Measurements from ENCODE around the gene CACNA2D2. TPM values are rescaled to one million over a fixed set of nuclear protein-coding genes. Genes with fewer than 3 reads are reported as not detected.

Gene CACNA2D2
- total RNA-seq, 1 donor from 2014 or later: 4.3 TPM

- Histone ChIP-seq H3K4me2 (peak overlapping the region; percentile 88), H2AFZ (replicated peaks) (peak overlapping the region; percentile 30), H3K27me3 (no peaks in the 10 kb centered on the region), H3F3A (ENCODE audit: low read depth) (peaks cover 35% of the 10 kb centered on the region), H3K36me3 (no peaks in the 10 kb centered on the region), H3K79me2 (ENCODE audit: low read depth) (peaks cover 45% of the 10 kb centered on the region), H4K20me1 (ENCODE audit: low read depth) (peaks cover 37% of the 10 kb centered on the region), H3K27ac (no peak overlapping the region), H3K9ac (no peak overlapping the region), H3K9me3 (ENCODE audit: low read depth) (no peaks in the 10 kb centered on the region), H3K4me1 (peaks cover 30% of the 10 kb centered on the region), H3K4me3 (peak overlapping the region; percentile 84)
- no peak for DNase-seq (ENCODE audit: low spot score)
- Mint-ChIP-seq H3K4me1 (peaks cover 51% of the 10 kb centered on the region), H3K36me3 (peaks cover 20% of the 10 kb centered on the region), H3K4me3 (peak overlapping the region; percentile 88), H3K27me3 (ENCODE audit: insufficient read depth, low read depth) (peaks cover 4% of the 10 kb centered on the region), H3K9me3 (no peaks in the 10 kb centered on the region), H3K27ac (no peak overlapping the region)
- TF ChIP-seq EZH2phosphoT487 (IDR thresholded peaks at IDR 0.05): no peak
- TF ChIP-seq, protein P1, sequence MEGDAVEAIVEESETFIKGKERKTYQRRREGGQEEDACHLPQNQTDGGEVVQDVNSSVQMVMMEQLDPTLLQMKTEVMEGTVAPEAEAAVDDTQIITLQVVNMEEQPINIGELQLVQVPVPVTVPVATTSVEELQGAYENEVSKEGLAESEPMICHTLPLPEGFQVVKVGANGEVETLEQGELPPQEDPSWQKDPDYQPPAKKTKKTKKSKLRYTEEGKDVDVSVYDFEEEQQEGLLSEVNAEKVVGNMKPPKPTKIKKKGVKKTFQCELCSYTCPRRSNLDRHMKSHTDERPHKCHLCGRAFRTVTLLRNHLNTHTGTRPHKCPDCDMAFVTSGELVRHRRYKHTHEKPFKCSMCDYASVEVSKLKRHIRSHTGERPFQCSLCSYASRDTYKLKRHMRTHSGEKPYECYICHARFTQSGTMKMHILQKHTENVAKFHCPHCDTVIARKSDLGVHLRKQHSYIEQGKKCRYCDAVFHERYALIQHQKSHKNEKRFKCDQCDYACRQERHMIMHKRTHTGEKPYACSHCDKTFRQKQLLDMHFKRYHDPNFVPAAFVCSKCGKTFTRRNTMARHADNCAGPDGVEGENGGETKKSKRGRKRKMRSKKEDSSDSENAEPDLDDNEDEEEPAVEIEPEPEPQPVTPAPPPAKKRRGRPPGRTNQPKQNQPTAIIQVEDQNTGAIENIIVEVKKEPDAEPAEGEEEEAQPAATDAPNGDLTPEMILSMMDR (IDR thresholded peaks at IDR 0.05): no peak
- TF ChIP-seq EZH2 (IDR thresholded peaks at IDR 0.05): no peak
These were observed 181.4 kb downstream of the CACNA2D2 start for GRCh38 chr3:50322115-50322385.

DNA sequence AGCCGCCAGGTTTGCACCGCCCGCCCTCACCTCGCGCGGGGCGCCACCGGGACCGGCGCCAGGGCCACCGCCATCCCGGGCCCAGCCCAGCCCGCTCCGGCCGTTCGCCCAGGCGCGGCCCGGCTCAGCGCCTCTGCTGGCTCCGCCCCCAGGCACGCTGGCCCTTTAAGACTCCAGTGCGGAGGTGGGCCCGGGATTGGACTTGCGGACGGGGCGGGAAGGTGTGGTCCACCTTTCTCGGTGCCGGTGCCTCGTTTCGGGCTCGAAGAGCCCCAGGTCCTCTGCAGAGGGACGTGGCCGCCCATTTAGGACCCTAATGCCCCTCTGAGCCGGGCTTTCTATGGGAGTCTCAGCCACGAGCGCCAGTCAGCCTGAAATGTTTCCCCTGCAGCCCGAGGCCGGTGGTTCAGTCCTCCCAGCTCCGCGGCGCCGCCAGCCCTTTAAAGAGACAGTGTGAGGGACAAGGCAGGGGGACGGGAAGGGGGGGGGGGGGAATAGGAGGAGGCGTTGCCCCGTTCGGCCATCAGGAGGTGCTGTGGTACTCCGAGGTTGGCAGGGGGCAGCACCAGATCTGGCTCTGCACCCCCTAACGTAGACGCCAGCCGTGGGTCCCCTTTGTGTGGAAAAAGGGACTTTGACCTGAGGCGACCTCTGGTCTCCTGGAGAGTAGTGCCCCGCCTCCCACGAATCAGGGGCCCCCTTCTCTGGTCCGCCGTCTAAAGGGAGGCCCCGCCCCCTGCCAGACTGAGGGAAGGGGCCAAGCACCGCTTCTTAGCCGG lies 181.9 kb downstream of the CACNA2D2 start:
- H3K4me2 ChIP-seq: peak overlapping the region; percentile 88
- H3K9me3 ChIP-seq (ENCODE audit: low read depth): no peaks in the 10 kb centered on the region
- Mint-ChIP-seq H3K4me3 (peak overlapping the region; percentile 88), H3K27ac (peak overlapping the region; percentile 100), H3K27me3 (ENCODE audit: insufficient read depth, low read depth) (peaks cover 4% of the 10 kb centered on the region), H3K9me3 (no peaks in the 10 kb centered on the region), H3K36me3 (peaks cover 22% of the 10 kb centered on the region), H3K4me1 (peaks cover 47% of the 10 kb centered on the region)
- H3K9ac ChIP-seq: peak overlapping the region; percentile 91
- H3K27ac ChIP-seq: peak overlapping the region; percentile 99
- no peaks in the 10 kb centered on the region for H3K36me3 ChIP-seq
- TF ChIP-seq, protein P1 (IDR thresholded peaks at IDR 0.05): peak; percentile 76
- no peak for TF ChIP-seq EZH2 (IDR thresholded peaks at IDR 0.05)
- peaks cover 40% of the 10 kb centered on the region for H3K79me2 ChIP-seq (ENCODE audit: low read depth)
- peak overlapping the region; percentile 84 for H3K4me3 ChIP-seq
- peaks cover 28% of the 10 kb centered on the region for H3K4me1 ChIP-seq
- DNase-seq (ENCODE audit: low spot score): peak; percentile 97
- H3K27me3 ChIP-seq: no peaks in the 10 kb centered on the region
- peaks cover 35% of the 10 kb centered on the region for H3F3A ChIP-seq (ENCODE audit: low read depth)
- peaks cover 36% of the 10 kb centered on the region for H4K20me1 ChIP-seq (ENCODE audit: low read depth)
- peak overlapping the region; percentile 95 for H2AFZ ChIP-seq (replicated peaks)

DNA sequence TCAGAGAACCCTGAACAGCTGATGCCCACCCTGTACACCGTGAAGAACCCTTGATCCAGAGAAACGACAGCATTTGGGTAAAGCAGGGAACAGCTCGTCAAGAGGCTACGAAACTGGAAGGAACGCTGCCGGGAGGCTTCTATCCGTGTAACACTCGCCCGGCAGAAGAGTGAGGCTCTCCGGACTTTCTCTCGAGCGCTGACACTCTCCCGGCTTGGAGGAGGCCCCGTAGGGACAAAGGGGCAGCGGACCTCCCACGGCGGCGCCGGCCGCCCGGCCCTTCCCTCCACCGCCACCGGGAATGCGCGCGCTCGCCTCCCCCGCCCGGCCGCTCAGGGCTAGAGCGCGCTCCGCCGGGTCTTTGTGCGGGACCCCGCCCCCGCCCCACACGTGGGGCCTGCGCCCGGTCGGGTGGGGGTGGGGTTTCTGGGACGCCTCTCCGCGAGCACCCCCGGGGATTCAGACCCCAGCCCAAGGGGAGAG lies 182.5 kb downstream of the CACNA2D2 start:
- H3K27me3 ChIP-seq: no peaks in the 10 kb centered on the region
- peaks cover 36% of the 10 kb centered on the region for H4K20me1 ChIP-seq (ENCODE audit: low read depth)
- H3K4me3 ChIP-seq: peak overlapping the region; percentile 84
- peak overlapping the region; percentile 95 for H2AFZ ChIP-seq (replicated peaks)
- Mint-ChIP-seq H3K36me3 (peaks cover 26% of the 10 kb centered on the region), H3K9me3 (no peaks in the 10 kb centered on the region), H3K4me3 (peak overlapping the region; percentile 99), H3K4me1 (peaks cover 49% of the 10 kb centered on the region), H3K27me3 (ENCODE audit: insufficient read depth, low read depth) (peaks cover 4% of the 10 kb centered on the region), H3K27ac (peak overlapping the region; percentile 98)
- H3K27ac ChIP-seq: peak overlapping the region; percentile 99
- peak overlapping the region; percentile 91 for H3K9ac ChIP-seq
- no peaks in the 10 kb centered on the region for H3K9me3 ChIP-seq (ENCODE audit: low read depth)
- peak; percentile 97 for DNase-seq (ENCODE audit: low spot score)
- peaks cover 35% of the 10 kb centered on the region for H3F3A ChIP-seq (ENCODE audit: low read depth)
- TF ChIP-seq EZH2 (IDR thresholded peaks at IDR 0.05) (no peak), EZH2phosphoT487 (IDR thresholded peaks at IDR 0.05) (no peak)
- TF ChIP-seq, protein P1 (IDR thresholded peaks at IDR 0.05): no peak
- peaks cover 37% of the 10 kb centered on the region for H3K79me2 ChIP-seq (ENCODE audit: low read depth)
- H3K4me1 ChIP-seq: peaks cover 28% of the 10 kb centered on the region
- peak overlapping the region; percentile 88 for H3K4me2 ChIP-seq
- no peaks in the 10 kb centered on the region for H3K36me3 ChIP-seq

Measured in neural progenitor cell (in vitro differentiated cells).